Lung (tissue), 16 donors: Measurements from ENCODE around the gene ICAM4. TPM values are rescaled to one million over a fixed set of nuclear protein-coding genes. Genes with fewer than 3 reads are reported as not detected.
"Not testable (repeated sequence)": the region's sequence is repeated elsewhere in the genome, so short reads cannot be mapped to it uniquely, and the experiment has no call there.

Source experiments
- ATAC-seq: fragments of 200-7000 bp; cut with Tn5 transposase; one replicate; pipeline ENCODE4 v1.9.1; 2020; ENCODE audit warnings: moderate number of reproducible peaks; ENCODE audit not compliant: insufficient read depth, low FRiP score
- DNase-seq, 3 donors: peaks; one replicate each; pipeline ENCODE4 v3.0.0-alpha.2; 2013 to 2017
- H3K27ac ChIP-seq, 2 donors: one replicate each; pipeline ENCODE4 v1.5.1; 2013; ENCODE audit warnings: mild to moderate bottlenecking in 2 of 2, moderate library complexity in 2 of 2, control low read depth in 1 of 2, inconsistent platforms in 1 of 2, low read depth in 1 of 2, low read length in 1 of 2
- H3K27me3 ChIP-seq, 3 donors: one replicate each; pipeline ENCODE4 v1.5.1; 2013; ENCODE audit warnings: low read length in 2 of 3; ENCODE audit not compliant: control insufficient read depth in 3 of 3, insufficient read depth in 3 of 3
- H3K36me3 ChIP-seq, 4 donors: one replicate each; pipeline ENCODE4 v1.5.1; 2013; ENCODE audit warnings: low read length in 4 of 4, mild to moderate bottlenecking in 1 of 4, moderate library complexity in 1 of 4; ENCODE audit not compliant: control insufficient read depth in 4 of 4, insufficient read depth in 4 of 4
- H3K4me1 ChIP-seq, 5 donors: one replicate each; pipeline ENCODE4 v1.5.1; 2013; ENCODE audit warnings: low read length in 5 of 5, mild to moderate bottlenecking in 2 of 5, moderate library complexity in 1 of 5; ENCODE audit not compliant: control insufficient read depth in 5 of 5, insufficient read depth in 5 of 5
- H3K4me3 ChIP-seq: one replicate; pipeline ENCODE4 v1.5.1; 2013; ENCODE audit warnings: mild to moderate bottlenecking, control low read depth, moderate library complexity
- H3K9ac ChIP-seq, 2 donors: one replicate each; pipeline ENCODE4 v1.5.1; 2013; ENCODE audit warnings: low read length in 2 of 2, control low read depth in 1 of 2; ENCODE audit not compliant: insufficient read depth in 1 of 2
- H3K9me3 ChIP-seq, 4 donors: one replicate each; pipeline ENCODE4 v1.5.1; 2013; ENCODE audit warnings: low read length in 3 of 4, mild to moderate bottlenecking in 1 of 4, moderate library complexity in 1 of 4; ENCODE audit not compliant: control insufficient read depth in 4 of 4, insufficient read depth in 3 of 4
- WGBS, 2 donors: extraction: QIAGEN DNeasy Blood & Tissue Kit; methylation state at CpG; one replicate each; pipeline ENCODE4 v1.1.7; 2013; 5-methylcytosine and 5-hydroxymethylcytosine counted together
- long read RNA-seq, 5 donors: transcript quantifications; one replicate each; lab custom pipeline, GENCODE V29; 2026
- polyA plus RNA-seq, 2 donors: library from polyadenylated mRNA; stranded (reverse); fragments of 200-250 nt; gene quantifications; one replicate each; pipeline ENCODE4 v1.2.1, GENCODE V29; 2013
- total RNA-seq, 2 donors: library from RNA; depleted of rRNA in 1 of 2; stranded (reverse); fragments of >200 nt in 1 of 2; gene quantifications; one replicate each; pipeline ENCODE4 v1.2.1, GENCODE V29; 2014 to 2021
- TF ChIP-seq, protein P1 (sequence below): IDR thresholded peaks from 2 replicates; pipeline ENCODE4 v1.5.1; 2012; ENCODE audit warnings: mild to moderate bottlenecking; ENCODE audit errors: control extremely low read depth, extremely low read depth
- donor health status: control.
- donor health status: control.
- donor health status: Bipolar disorder and iron deficiency.
- donor health status: healthy.
- donor health status: DM: yes; HTN: yes; CAD: no.

ICAM4 gene, protein sequence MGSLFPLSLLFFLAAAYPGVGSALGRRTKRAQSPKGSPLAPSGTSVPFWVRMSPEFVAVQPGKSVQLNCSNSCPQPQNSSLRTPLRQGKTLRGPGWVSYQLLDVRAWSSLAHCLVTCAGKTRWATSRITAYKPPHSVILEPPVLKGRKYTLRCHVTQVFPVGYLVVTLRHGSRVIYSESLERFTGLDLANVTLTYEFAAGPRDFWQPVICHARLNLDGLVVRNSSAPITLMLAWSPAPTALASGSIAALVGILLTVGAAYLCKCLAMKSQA
- total RNA-seq = 10 to 100 TPM in 1 of 2 donors, 1 to 10 TPM in 1; 8.2 to 38.8 TPM
- 1 to 10 TPM; 4.6 to 8.0 TPM for polyA plus RNA-seq
- long read RNA-seq, donor 1, transcript ICAM4-201 (3 exons, 1,176 nt) = minor isoform, 6 of 20 reads
- long read RNA-seq, donor 1, transcript ICAM4-202 (3 exons, 1,278 nt) = major isoform, 13 of 20 reads
- long read RNA-seq, donor 1, partial matches to known transcripts = 0 of 20 reads
- long read RNA-seq, donor 1, other reads (novel, unspliced or antisense) = 0 of 20 reads
- long read RNA-seq, donor 2, transcript ICAM4-202 (3 exons, 1,278 nt) = major isoform, 5 of 6 reads
- long read RNA-seq, donor 2, partial matches to known transcripts = 0 of 6 reads
- long read RNA-seq, donor 2, other reads (novel, unspliced or antisense) = 0 of 6 reads
- long read RNA-seq, donor 3, transcript ICAM4-201 (3 exons, 1,176 nt) = minor isoform, 5 of 26 reads
- long read RNA-seq, donor 3, transcript ICAM4-202 (3 exons, 1,278 nt) = major isoform, 11 of 26 reads
- long read RNA-seq, donor 3, partial matches to known transcripts = 8 of 26 reads
- long read RNA-seq, donor 3, other reads (novel, unspliced or antisense) = 0 of 26 reads
- long read RNA-seq, donor 4, partial matches to known transcripts = 0 of 4 reads
- long read RNA-seq, donor 4, other reads (novel, unspliced or antisense) = 0 of 4 reads
- long read RNA-seq, donor 5, transcript ICAM4-201 (3 exons, 1,176 nt) = minor isoform, 5 of 23 reads
- long read RNA-seq, donor 5, transcript ICAM4-202 (3 exons, 1,278 nt) = major isoform, 17 of 23 reads
- long read RNA-seq, donor 5, partial matches to known transcripts = 0 of 23 reads
- long read RNA-seq, donor 5, other reads (novel, unspliced or antisense) = 0 of 23 reads

DNA sequence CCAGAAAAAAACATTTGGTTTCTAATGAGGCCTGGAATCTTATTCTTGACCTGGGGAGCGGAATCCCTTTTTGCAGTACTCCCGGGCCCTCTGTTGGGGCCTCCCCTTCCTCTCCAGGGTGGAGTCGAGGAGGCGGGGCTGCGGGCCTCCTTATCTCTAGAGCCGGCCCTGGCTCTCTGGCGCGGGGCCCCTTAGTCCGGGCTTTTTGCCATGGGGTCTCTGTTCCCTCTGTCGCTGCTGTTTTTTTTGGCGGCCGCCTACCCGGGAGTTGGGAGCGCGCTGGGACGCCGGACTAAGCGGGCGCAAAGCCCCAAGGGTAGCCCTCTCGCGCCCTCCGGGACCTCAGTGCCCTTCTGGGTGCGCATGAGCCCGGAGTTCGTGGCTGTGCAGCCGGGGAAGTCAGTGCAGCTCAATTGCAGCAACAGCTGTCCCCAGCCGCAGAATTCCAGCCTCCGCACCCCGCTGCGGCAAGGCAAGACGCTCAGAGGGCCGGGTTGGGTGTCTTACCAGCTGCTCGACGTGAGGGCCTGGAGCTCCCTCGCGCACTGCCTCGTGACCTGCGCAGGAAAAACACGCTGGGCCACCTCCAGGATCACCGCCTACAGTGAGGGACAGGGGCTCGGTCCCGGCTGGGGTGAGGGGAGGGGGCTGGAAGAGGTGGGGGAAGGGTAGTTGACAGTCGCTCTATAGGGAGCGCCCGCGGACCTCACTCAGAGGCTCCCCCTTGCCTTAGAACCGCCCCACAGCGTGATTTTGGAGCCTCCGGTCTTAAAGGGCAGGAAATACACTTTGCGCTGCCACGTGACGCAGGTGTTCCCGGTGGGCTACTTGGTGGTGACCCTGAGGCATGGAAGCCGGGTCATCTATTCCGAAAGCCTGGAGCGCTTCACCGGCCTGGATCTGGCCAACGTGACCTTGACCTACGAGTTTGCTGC, at the start of gene ICAM4:
Gene ICAM4 (plus strand): TSS at position 153 of the 935 bp plus-strand sequence. CDS start 58 bp downstream, at position 211.
- DNase-seq = peak; percentile 98 to 99 (median 98)
- H3K27me3 ChIP-seq = peaks cover 0 to 19% (median 8%) of the 10 kb centered on the region in 3 donors
- 2 to 6% methylated on average over 59 of the region's 59 CpGs for WGBS, 2 donors

DNA sequence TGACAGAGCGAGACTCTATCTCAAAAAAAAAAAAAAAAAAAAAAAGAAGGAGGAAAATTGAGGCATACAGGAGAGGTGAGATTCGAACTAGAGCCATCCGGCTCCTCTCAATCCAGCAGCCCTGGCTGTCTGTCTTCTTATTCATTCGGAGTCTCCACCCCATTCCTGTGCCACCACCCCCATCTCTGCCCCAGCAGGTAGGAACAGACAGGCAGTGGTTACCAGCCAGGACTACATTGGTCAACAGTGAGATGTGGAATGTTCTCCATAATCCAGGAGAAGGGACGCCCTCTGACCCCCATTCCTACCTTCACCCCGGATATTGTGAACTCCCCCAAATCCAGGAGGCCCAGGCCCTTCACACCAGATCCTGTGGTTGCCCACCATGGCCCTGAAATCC, 49.1 kb upstream of the ICAM4 start:
- Histone ChIP-seq H3K36me3 (no peaks in the 10 kb centered on the region), H3K9me3 (no peaks in the 10 kb centered on the region), H3K9ac (no peak overlapping the region), H3K4me3 (no peak overlapping the region), H3K27ac (peak overlapping the region in 1 of 2 donors; percentile 71), H3K4me1 (peaks cover 0 to 48% (median 29%) of the 10 kb centered on the region in 5 donors), H3K27me3 (no peaks in the 10 kb centered on the region)
- no peak for DNase-seq
- no peak for ATAC-seq
- TF ChIP-seq, protein P1, sequence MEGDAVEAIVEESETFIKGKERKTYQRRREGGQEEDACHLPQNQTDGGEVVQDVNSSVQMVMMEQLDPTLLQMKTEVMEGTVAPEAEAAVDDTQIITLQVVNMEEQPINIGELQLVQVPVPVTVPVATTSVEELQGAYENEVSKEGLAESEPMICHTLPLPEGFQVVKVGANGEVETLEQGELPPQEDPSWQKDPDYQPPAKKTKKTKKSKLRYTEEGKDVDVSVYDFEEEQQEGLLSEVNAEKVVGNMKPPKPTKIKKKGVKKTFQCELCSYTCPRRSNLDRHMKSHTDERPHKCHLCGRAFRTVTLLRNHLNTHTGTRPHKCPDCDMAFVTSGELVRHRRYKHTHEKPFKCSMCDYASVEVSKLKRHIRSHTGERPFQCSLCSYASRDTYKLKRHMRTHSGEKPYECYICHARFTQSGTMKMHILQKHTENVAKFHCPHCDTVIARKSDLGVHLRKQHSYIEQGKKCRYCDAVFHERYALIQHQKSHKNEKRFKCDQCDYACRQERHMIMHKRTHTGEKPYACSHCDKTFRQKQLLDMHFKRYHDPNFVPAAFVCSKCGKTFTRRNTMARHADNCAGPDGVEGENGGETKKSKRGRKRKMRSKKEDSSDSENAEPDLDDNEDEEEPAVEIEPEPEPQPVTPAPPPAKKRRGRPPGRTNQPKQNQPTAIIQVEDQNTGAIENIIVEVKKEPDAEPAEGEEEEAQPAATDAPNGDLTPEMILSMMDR = no peak
- 79 to 91% methylated on average over 6 of the region's 6 CpGs for WGBS, 2 donors

More for the DNA sequence above, at the start of gene ICAM4:
- no peak for ATAC-seq
- H3K9me3 ChIP-seq = no peaks in the 10 kb centered on the region
- TF ChIP-seq, protein P1 = no peak
- H3K9ac ChIP-seq = peak within 1 kb of the TSS in 1 of 2 donors; percentile 26
- H3K4me1 ChIP-seq = peaks cover 0 to 64% (median 39%) of the 10 kb centered on the region in 5 donors
- H3K4me3 ChIP-seq = no peak within 1 kb of the TSS
- H3K36me3 ChIP-seq = peaks cover 0 to 32% (median 0%) of the 10 kb centered on the region in 4 donors
- H3K27ac ChIP-seq = peak within 1 kb of the TSS in 1 of 2 donors; percentile 78

DNA sequence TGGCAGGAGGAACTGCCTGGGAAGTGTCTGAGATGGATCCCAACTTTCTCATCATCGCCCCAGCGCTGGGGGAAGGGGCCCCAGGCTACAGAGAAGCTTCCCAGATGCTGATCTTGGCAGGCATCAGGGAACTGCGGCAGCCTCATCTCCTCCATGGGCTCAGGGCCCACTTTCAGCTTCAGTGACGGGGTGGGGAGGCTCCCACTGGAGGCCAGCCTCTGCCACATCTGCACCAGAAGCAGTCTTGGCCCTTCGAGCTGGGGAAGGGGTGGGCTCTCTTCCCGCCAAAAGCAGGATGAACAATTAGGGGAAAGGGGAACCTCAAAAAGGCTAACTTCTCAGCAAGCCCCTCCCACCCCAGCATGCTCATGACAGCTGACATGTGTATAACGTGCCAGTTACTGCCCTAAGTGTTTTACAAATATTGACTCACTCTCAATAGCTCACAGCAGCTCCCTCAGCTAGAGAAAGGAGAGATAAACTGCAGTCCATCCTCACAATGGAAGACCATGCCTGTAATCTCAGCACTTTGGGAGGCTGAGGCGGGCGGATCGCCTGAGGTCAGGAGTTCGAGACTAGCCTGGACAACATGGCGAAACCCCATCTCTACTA, 48.5 kb upstream of the ICAM4 start:
- peak overlapping the region in 1 of 2 donors; percentile 71 for H3K27ac ChIP-seq
- H3K9ac ChIP-seq = no peak overlapping the region
- ATAC-seq (peak; percentile 55), DNase-seq (peak; percentile 99 to 100 (median 100))
- no peaks in the 10 kb centered on the region for H3K9me3 ChIP-seq
- H3K27me3 ChIP-seq = no peaks in the 10 kb centered on the region
- peaks cover 0 to 50% (median 29%) of the 10 kb centered on the region in 5 donors for H3K4me1 ChIP-seq
- no peaks in the 10 kb centered on the region for H3K36me3 ChIP-seq
- TF ChIP-seq, protein P1 = no peak
- 46 to 67% methylated on average over 12 of the region's 12 CpGs for WGBS, 2 donors
- H3K4me3 ChIP-seq = no peak overlapping the region

DNA sequence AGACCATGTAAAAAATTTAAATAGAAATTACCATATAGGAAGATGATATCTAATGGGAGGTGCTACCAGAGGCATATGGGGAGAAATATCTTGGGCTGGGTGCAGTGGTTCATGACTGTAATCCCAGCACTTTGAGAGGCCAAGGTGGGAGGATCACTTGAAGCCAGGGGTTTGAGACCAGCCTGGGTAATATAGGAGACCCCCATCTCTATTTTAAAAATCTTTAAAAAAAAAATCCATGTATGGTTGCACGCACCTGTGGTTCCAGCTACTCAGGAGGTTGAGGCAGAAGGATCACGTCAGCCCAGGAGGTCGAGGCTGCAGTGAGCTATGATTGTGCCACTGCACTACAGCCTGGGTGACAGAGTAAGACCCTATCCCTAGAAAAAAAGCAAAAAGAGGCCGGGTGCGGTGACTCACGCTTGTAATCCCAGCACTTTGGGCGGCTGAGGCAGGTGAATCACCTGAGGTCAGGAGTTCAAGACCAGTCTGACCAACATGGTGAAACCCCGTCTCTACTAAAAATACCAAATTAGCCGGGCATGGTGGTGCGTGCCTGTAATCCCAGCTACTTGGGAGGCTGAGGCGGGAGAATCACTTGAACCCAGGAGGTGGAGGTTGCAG, 44.8 kb upstream of the ICAM4 start:
- H3K9me3 ChIP-seq, H3K36me3 ChIP-seq, ATAC-seq, H3K27ac ChIP-seq, H3K9ac ChIP-seq, DNase-seq, H3K4me3 ChIP-seq, H3K27me3 ChIP-seq: not testable (repeated sequence)
- H3K4me1 ChIP-seq = peaks cover 0 to 35% (median 13%) of the 10 kb centered on the region in 5 donors
- WGBS, 2 donors = 94 to 97% methylated on average over 11 of the region's 11 CpGs
